GM18508 (cell line): ENCODE data around the gene HIPK3.

ENCODE experiments used
- ATAC-seq: cut with Tn5 transposase; IDR thresholded peaks from one replicate; pipeline ENCODE4 v1.9.1; 2021; ENCODE audit warnings: moderate number of reproducible peaks; ENCODE audit not compliant: insufficient read depth, unreplicated experiment

Gene HIPK3

GRCh38 chr11:33387581-33387980 is 130.4 kb downstream of the HIPK3 start:
- no peak for ATAC-seq

- ATAC-seq: no peak
Observed at GRCh38 chr11:33387996-33388395, 130.8 kb downstream of the HIPK3 start.

DNA sequence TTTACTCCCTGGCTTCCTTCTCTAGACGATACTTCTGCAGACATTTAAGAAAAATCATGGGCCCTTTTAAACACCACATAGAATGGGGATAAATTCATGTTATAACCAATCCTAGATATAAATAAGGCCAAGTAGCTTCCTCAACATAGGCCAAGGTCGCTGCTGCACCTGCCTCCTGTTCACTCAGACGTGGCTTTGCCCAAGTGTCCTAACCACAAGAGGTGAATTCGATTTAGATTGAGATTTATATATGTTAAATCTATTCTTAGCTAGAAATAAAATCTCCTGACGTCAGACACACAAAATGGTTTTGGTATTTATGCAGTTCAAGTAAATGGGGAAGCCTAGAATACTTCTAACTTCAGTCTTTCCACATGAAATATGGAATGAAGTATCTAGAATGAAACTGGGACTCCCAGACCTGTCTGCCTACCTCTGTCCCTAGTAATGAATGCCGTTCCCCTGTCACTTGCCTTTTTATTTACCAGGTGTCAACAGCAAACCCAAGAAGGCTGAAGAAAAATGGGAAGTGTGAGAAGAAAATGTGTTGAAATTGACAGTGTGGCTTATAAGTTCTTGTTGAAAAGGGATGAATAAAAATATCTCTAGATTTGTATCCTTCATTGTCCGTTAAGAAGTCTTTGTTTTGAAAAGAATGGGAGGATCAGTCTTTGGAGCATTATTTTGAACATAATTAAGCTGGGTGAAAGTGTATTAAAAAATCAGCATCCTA is 131.8 kb downstream of the HIPK3 start:
- no peak for ATAC-seq

GRCh38 chr11:33389635-33390034 is 132.5 kb downstream of the HIPK3 start:
- peak; percentile 44 for ATAC-seq

- ATAC-seq: no peak
Observed at GRCh38 chr11:33390944-33391892, 134.0 kb downstream of the HIPK3 start.

- no peak for ATAC-seq
Observed at GRCh38 chr11:33391893-33392251, 134.7 kb downstream of the HIPK3 start.

GRCh38 chr11:33394431-33395109 is 137.4 kb downstream of the HIPK3 start:
- ATAC-seq: no peak

- no peak for ATAC-seq
Observed at GRCh38 chr11:33396361-33396760, 139.2 kb downstream of the HIPK3 start.

DNA sequence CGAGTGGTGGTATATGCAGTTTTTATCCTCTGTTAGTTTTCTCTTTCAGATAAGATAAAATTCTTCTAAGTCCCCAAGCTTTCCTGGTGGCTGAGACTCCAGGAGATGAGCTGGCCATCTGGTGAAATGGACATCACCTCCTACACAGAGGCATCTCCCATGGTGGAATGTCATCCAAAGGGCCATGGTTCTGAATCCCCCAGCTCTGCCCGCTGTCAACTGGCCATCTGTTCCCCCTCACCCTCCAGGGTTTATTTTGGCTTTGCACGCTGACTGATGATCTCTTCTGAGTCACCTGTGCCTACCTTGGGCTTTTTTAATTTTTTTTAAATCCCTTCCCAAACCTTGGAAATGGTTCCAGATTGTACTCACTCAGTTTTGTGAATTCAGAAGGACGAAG is 142.2 kb downstream of the HIPK3 start:
- ATAC-seq: no peak

DNA sequence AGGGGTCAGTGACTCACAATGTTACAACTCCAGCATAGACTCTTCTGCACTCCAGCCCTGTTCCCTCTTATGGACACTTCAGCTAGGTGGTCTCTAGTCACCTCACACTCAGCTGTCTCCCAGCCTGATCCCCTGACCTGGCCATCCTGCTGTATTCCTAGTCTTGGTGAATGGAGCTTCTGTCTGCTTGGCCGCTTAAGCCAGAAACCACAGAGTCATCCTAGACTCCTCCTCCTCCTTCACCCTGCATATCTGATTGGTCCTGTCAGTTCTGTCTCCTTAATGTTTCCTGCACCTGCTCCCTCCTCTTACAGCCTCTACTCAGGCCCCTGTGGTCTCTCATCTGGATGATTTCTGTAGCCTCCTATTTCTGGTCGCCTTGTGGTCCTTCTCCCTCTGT is 144.9 kb downstream of the HIPK3 start:
- ATAC-seq: no peak

DNA sequence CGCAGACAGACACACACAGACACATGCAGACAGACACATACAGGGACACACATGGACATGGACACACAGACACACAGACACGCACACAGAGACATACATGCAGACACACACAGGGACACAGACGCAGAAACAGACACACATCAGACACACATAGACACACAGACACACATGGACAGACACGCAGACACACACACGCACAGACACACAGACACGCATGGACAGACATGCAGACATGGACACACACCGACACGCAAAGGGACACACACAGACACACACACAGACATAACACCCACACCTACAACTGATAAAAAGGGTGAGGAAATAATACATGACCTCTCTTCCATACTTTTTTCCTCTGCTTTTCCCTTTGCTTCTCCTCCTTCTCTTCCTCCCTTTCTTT is 146.2 kb downstream of the HIPK3 start:
- ATAC-seq: no peak

DNA sequence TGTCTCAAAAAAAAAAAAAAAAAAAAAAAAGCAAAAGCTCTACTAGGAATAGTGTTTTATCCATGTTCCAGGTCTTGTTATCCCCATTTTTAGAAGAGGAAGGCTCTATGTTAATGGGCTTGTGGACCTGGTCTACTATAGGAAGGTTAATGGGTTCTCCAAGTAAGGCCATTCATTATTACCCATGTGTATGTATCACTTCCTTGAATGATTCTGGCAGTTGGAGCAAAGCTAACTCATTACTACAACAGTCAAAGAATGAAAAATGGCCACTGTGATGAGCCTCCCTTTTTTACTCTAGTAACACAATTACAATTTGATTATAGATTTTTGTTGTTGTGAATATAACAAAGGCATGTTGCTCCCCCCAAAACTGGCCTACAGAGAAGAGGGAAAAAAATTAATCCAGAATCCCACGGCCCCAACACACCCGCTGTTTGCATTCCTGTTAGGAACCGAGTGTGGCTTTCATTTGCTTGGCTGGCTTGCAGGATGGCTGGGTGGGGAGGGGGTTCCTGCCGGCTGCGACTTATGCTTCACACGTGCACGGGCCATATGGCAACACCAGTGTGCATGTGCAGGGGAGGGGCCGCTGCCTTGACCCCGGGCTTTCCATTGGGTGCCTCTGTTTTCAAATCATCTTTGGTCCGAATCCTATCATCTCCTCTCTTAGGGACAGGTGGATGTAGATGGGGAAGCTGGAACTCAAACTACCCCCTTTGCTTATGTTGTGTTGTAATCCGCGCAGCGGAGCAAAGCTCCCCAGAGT is 148.8 kb downstream of the HIPK3 start:
- no peak for ATAC-seq
